ENCODE data around the gene ZC3H7B.
"Not testable (repeated sequence)": the region's sequence is repeated elsewhere in the genome, so short reads cannot be mapped to it uniquely, and the experiment has no call there.

Gene ZC3H7B, protein sequence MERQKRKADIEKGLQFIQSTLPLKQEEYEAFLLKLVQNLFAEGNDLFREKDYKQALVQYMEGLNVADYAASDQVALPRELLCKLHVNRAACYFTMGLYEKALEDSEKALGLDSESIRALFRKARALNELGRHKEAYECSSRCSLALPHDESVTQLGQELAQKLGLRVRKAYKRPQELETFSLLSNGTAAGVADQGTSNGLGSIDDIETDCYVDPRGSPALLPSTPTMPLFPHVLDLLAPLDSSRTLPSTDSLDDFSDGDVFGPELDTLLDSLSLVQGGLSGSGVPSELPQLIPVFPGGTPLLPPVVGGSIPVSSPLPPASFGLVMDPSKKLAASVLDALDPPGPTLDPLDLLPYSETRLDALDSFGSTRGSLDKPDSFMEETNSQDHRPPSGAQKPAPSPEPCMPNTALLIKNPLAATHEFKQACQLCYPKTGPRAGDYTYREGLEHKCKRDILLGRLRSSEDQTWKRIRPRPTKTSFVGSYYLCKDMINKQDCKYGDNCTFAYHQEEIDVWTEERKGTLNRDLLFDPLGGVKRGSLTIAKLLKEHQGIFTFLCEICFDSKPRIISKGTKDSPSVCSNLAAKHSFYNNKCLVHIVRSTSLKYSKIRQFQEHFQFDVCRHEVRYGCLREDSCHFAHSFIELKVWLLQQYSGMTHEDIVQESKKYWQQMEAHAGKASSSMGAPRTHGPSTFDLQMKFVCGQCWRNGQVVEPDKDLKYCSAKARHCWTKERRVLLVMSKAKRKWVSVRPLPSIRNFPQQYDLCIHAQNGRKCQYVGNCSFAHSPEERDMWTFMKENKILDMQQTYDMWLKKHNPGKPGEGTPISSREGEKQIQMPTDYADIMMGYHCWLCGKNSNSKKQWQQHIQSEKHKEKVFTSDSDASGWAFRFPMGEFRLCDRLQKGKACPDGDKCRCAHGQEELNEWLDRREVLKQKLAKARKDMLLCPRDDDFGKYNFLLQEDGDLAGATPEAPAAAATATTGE

DNA sequence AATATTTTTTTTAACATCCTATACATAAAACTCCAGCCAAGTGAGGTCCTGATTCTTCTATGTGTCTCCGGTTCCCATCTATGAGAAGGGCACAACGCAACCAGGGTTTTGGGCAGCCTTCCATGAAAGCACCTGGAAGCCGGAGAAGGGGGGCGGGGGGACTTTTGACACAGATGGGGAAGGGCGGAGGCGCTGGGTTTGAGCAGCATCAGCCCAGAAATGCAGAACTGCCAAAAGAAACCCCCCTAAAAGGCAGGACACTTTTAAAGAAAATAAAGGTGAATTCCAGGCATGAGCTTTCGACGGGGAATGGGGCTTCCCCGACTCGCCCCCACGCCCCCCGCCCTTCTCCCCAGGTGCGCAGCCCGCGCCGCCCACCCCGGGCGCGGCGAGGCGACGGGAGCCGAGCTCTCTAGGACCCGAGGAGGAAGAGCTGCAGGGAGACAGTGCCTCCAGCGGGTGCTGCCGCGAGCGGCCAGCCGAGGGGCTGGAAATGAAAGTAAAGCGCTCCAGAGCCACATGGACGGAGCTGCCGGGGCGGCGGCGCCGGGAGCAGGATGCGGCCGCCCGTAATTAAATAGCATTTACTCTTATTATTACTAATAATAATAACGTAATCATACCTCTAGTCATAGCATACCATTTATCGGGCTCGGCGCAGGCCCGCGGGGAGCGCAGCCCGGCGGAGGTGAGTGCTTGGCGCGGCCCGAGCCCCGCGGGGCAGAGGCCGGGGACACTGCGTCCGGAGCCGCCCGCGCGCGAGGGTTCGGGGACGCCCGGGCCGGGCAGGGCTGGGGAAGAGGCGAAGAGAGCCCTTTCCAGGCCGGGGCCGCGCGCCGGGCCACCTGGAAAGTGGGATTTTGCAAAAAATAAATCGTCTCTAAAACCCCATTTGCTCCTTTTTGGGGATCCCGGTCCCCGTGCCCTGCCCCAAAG, at the start of gene ZC3H7B:
TSS of gene ZC3H7B (plus strand) at position 441 of the 936 bp plus-strand sequence. CDS start 19,136 bp downstream, outside the sequence.
- peaks cover 12% of the 10 kb centered on the region for H3K4me1 ChIP-seq (ENCODE audit: control insufficient read depth, insufficient read depth, low read length)
- no peaks in the 10 kb centered on the region for H3K9me3 ChIP-seq (ENCODE audit: control insufficient read depth, insufficient read depth, low read depth, low read length)
- no peaks in the 10 kb centered on the region for H3K27me3 ChIP-seq (ENCODE audit: control insufficient read depth, insufficient read depth, low read length)
- H3K27ac ChIP-seq (ENCODE audit: low read depth, low read length) = peak within 1 kb of the TSS; percentile 93
- peak within 1 kb of the TSS; percentile 86 for H3K4me3 ChIP-seq (ENCODE audit: low read depth, low read length)
- H3K9ac ChIP-seq (ENCODE audit: low read length) = peak within 1 kb of the TSS; percentile 89
- peaks cover 8% of the 10 kb centered on the region; the same call in 1 of the 2 replicates for H3K36me3 ChIP-seq (ENCODE audit: control insufficient read depth, insufficient read depth, low read length)

DNA sequence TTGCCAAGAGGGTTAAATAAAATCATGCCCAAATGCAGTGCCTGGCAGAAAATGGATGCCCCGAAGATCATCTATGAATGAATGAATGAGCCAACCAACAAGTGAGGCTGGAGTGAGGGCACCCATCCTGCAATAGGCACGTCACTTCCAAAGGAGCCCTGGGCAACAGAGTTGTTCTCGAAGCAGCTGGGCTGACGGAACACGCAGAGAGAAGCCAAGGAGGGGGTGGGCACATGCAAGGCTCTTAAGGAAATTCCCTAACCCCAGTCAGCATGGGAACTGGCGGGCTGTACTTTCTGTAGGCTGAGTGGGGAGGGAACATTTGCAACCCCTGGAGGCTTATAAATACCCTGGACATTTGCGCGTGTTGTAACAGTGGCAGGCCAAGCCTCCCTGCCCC, 49.0 kb upstream of the ZC3H7B start:
- Histone ChIP-seq H3K36me3 (ENCODE audit: control insufficient read depth, insufficient read depth, low read length) (peaks cover 96% of the 10 kb centered on the region), H3K4me3 (ENCODE audit: low read depth, low read length) (no peak overlapping the region), H3K4me1 (ENCODE audit: control insufficient read depth, insufficient read depth, low read length) (peaks cover 5% of the 10 kb centered on the region; the same call in 1 of the 2 replicates), H3K9me3 (ENCODE audit: control insufficient read depth, insufficient read depth, low read depth, low read length) (no peaks in the 10 kb centered on the region), H3K27me3 (ENCODE audit: control insufficient read depth, insufficient read depth, low read length) (no peaks in the 10 kb centered on the region), H3K9ac (ENCODE audit: low read length) (no peak overlapping the region), H3K27ac (ENCODE audit: low read depth, low read length) (no peak overlapping the region)

DNA sequence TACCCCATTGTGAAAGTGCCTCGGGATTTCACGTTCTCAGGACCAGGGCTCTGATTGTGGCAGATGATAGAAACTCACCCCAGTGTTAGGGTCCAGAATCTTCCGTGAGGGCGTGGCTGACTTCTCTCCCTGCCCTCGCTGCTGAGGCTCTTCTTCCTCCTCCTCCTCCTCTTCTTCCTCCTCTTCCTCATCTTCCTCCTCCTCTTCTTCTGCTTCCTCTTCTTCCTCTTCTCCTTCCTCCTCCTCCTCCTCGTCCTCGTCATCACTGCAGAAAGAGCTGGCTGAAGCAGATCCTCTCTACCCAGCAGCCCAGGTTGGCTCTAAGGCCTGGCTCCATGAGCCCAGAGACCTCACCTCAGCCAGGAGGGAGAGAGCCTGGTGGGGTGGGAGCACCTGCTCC, 47.1 kb upstream of the ZC3H7B start:
- Histone ChIP-seq H3K4me1 (ENCODE audit: control insufficient read depth, insufficient read depth, low read length) (peaks cover 8% of the 10 kb centered on the region; the same call in 1 of the 2 replicates), H3K36me3 (ENCODE audit: control insufficient read depth, insufficient read depth, low read length) (peaks cover 96% of the 10 kb centered on the region), H3K4me3 (ENCODE audit: low read depth, low read length) (no peak overlapping the region), H3K27ac (ENCODE audit: low read depth, low read length) (no peak overlapping the region), H3K27me3 (ENCODE audit: control insufficient read depth, insufficient read depth, low read length) (no peaks in the 10 kb centered on the region), H3K9me3 (ENCODE audit: control insufficient read depth, insufficient read depth, low read depth, low read length) (no peaks in the 10 kb centered on the region), H3K9ac (ENCODE audit: low read length) (no peak overlapping the region)

DNA sequence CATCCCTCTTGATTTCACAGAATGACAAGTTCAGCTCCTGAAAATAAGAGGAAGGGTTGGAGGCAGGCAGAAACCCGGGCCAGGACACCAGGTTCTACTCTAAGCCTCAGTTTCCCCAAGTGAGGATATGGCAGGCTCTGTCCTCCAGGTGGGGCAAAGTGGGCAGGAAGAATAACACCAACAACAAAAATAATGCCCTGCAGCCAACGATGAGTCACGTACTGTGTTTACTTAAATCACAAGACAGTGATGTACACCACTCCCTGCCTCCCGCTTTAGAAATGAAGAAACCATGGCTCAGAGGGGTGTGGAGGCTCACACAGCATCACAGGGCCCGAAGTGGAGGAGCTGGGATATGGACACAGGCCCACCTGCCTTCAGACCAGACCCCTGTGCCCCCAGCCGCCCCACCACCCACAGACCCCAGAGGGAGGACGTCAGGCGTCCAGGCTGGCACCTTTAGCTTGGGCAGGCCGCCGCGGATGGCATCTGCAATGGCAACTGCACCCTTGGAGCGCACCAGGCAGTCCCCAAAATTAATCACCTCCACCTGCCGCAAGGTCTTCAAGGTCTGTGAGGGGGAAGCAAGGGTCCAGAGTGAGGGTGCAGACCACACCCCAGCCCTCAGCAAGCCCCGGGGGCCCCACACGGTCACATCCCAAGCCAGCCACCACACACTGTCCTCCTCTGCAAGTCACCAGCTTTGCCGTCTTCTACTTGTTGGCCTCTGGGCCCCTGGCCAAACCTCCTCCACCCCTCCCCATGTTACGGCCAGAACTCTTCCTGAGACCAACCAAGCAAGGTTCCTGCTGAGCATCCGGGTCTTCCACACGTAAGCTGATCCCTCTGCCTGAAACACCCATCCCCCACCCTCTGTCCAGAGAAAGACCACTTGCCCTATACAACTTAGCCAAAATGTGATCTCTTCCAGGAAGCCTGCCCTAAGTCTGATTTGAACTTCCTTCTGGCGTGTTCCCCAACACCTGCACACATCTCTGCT, 44.8 kb upstream of the ZC3H7B start:
- no peaks in the 10 kb centered on the region for H3K27me3 ChIP-seq (ENCODE audit: control insufficient read depth, insufficient read depth, low read length)

DNA sequence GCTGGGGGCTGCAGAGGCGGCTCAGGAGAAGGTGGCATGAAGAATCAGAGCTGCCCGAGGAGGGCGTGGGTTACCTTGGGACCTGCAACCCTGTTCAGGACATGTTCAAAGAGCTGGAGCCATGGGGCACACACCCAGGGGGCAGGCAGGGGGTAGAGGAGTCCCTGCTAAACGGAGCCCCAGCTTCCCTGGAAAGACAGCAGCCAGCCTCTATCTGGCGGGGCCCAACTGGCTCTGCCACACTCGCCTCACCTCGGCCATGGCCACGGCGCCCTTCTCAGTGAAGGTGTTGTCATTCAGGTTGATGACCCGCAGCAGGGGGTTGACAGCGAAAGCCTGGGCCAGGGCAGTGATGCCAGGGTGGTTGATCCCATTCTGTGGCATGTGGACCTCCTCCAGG, 43.6 kb upstream of the ZC3H7B start:
- Histone ChIP-seq H3K4me3 (ENCODE audit: low read depth, low read length) (no peak overlapping the region), H3K36me3 (ENCODE audit: control insufficient read depth, insufficient read depth, low read length) (peaks cover 97% of the 10 kb centered on the region), H3K27ac (ENCODE audit: low read depth, low read length) (no peak overlapping the region), H3K9me3 (ENCODE audit: control insufficient read depth, insufficient read depth, low read depth, low read length) (no peaks in the 10 kb centered on the region), H3K27me3 (ENCODE audit: control insufficient read depth, insufficient read depth, low read length) (no peaks in the 10 kb centered on the region), H3K4me1 (ENCODE audit: control insufficient read depth, insufficient read depth, low read length) (peaks cover 8% of the 10 kb centered on the region; the same call in 1 of the 2 replicates), H3K9ac (ENCODE audit: low read length) (no peak overlapping the region)

More for the DNA sequence above, 44.8 kb upstream of the ZC3H7B start:
- H3K36me3 ChIP-seq (ENCODE audit: control insufficient read depth, insufficient read depth, low read length) = peaks cover 95% of the 10 kb centered on the region
- no peaks in the 10 kb centered on the region for H3K9me3 ChIP-seq (ENCODE audit: control insufficient read depth, insufficient read depth, low read depth, low read length)
- H3K4me3 ChIP-seq (ENCODE audit: low read depth, low read length) = no peak overlapping the region
- 0 out of 2 replicates have a peak overlapping the region, but pooled peaks have one; percentile 22 for H3K27ac ChIP-seq (ENCODE audit: low read depth, low read length)
- no peak overlapping the region for H3K9ac ChIP-seq (ENCODE audit: low read length)
- peaks cover 8% of the 10 kb centered on the region; the same call in 1 of the 2 replicates for H3K4me1 ChIP-seq (ENCODE audit: control insufficient read depth, insufficient read depth, low read length)

DNA sequence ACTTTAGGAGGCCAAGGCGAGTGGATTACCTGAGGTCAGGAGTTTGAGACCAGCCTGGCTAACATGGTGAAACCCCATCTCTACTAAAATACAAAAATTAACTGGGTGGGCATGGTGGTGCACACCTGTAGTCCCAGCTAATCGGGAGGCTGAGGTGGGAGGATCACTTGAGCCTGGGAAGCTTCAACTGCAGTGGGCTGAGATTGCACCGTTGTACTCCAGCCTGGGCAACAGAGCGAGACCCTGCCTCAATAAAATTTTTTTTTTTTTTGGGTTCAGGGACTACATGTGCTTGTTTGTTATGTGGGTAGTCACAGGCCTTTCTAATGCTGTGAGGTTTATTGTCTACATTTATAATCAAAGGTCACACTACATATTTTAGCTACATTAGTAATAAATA, 41.6 kb upstream of the ZC3H7B start:
- not testable (repeated sequence) for H3K9ac ChIP-seq (ENCODE audit: low read length); H3K4me3 ChIP-seq (ENCODE audit: low read depth, low read length); H3K27me3 ChIP-seq (ENCODE audit: control insufficient read depth, insufficient read depth, low read length); H3K4me1 ChIP-seq (ENCODE audit: control insufficient read depth, insufficient read depth, low read length); H3K27ac ChIP-seq (ENCODE audit: low read depth, low read length); H3K9me3 ChIP-seq (ENCODE audit: control insufficient read depth, insufficient read depth, low read depth, low read length)
- peaks cover 97% of the 10 kb centered on the region for H3K36me3 ChIP-seq (ENCODE audit: control insufficient read depth, insufficient read depth, low read length)

DNA sequence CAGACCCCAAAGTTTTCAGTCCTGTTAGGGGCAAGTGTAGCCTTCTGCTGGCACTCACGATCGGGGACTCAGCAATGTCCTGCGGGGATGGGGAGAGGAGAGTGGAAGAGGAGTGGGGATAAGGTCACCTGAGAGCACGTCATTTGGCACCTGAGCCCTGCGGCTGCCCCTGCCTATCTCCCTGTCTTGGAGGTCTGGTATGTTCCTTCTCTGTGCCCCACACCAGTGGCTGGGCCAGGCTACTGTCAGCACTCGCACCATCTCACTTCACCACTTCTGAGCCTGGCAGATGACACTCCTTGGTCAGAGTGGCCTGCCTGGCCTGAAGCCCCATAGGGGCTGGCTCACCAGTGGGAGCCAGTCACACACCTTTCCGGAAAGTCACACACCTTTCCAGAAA, 40.5 kb upstream of the ZC3H7B start:
- H3K9me3 ChIP-seq (ENCODE audit: control insufficient read depth, insufficient read depth, low read depth, low read length) = no peaks in the 10 kb centered on the region

DNA sequence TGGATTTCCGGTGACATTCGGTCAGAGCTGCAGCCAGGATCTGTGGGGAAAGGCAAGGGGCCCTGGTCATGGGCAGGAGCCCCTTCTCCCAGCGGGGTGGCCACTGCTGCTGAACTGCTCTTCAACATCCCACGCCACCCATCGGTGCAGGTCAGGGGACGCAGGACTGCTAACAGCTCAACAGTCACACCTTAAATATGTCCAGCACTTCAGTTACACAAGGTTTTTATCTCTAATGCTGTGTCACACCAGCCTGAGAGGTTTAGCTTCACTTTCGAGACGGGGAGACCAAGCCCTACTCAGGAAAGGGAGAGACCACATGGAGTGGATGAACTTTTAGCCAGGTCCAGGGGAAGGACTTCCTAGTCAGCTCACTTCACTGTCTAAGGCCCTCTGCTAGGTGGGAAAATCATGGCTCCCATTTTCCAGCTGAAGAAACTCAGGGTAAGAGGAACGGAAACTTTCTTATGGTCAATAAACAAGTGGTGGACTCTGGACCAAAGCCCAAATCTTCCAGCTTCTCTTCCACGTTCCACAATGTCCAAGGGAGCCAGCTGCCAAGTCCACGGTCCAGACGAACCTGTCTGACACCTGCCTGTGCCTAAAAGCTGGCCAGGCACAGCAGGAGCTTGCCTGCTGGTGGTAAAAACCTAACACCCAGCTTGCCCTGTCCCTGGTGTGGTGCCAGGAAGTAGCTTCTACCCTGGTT, 39.6 kb upstream of the ZC3H7B start:
- no peaks in the 10 kb centered on the region for H3K27me3 ChIP-seq (ENCODE audit: control insufficient read depth, insufficient read depth, low read length)
- H3K9me3 ChIP-seq (ENCODE audit: control insufficient read depth, insufficient read depth, low read depth, low read length) = no peaks in the 10 kb centered on the region
- H3K27ac ChIP-seq (ENCODE audit: low read depth, low read length) = no peak overlapping the region
- no peak overlapping the region for H3K9ac ChIP-seq (ENCODE audit: low read length)
- no peak overlapping the region for H3K4me3 ChIP-seq (ENCODE audit: low read depth, low read length)
- H3K36me3 ChIP-seq (ENCODE audit: control insufficient read depth, insufficient read depth, low read length) = peaks cover 95% of the 10 kb centered on the region
- H3K4me1 ChIP-seq (ENCODE audit: control insufficient read depth, insufficient read depth, low read length) = peaks cover 8% of the 10 kb centered on the region; the same call in 1 of the 2 replicates

More for the DNA sequence above, 40.5 kb upstream of the ZC3H7B start:
- Histone ChIP-seq H3K9ac (ENCODE audit: low read length) (no peak overlapping the region), H3K36me3 (ENCODE audit: control insufficient read depth, insufficient read depth, low read length) (peaks cover 96% of the 10 kb centered on the region), H3K4me1 (ENCODE audit: control insufficient read depth, insufficient read depth, low read length) (peaks cover 8% of the 10 kb centered on the region; the same call in 1 of the 2 replicates), H3K27ac (ENCODE audit: low read depth, low read length) (no peak overlapping the region), H3K4me3 (ENCODE audit: low read depth, low read length) (no peak overlapping the region), H3K27me3 (ENCODE audit: control insufficient read depth, insufficient read depth, low read length) (no peaks in the 10 kb centered on the region)

DNA sequence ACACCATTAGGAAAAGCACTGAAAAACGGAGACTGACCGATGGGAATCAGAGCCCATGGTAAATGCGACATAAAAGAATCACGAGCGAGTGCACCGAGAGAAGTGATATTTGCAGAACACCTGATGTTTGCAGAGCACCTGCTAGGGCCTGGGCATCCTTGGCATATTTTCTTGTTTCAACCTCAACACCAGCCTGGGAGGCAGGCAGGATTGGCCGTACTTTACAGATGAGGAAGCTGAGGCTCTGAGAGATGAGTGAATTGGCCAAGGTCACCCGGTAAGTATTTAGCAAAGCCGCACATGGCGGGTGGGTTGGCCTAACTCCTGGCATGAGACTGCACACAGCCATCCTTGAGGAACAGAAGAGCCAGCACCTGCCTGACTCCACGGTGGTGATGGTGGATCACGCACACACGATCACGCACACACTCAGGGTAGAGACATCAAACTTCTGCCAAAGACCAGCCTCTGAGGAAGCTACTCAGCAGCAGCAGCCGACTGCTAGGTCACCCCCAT, 39.0 kb upstream of the ZC3H7B start:
- H3K4me3 ChIP-seq (ENCODE audit: low read depth, low read length) = no peak overlapping the region
- H3K36me3 ChIP-seq (ENCODE audit: control insufficient read depth, insufficient read depth, low read length) = peaks cover 95% of the 10 kb centered on the region
- no peak overlapping the region for H3K9ac ChIP-seq (ENCODE audit: low read length)
- no peaks in the 10 kb centered on the region for H3K9me3 ChIP-seq (ENCODE audit: control insufficient read depth, insufficient read depth, low read depth, low read length)
- peaks cover 4% of the 10 kb centered on the region; the same call in 1 of the 2 replicates for H3K4me1 ChIP-seq (ENCODE audit: control insufficient read depth, insufficient read depth, low read length)
- H3K27ac ChIP-seq (ENCODE audit: low read depth, low read length) = no peak overlapping the region
- H3K27me3 ChIP-seq (ENCODE audit: control insufficient read depth, insufficient read depth, low read length) = no peaks in the 10 kb centered on the region

Data from HUES6 (cell line).